ENCODE data around the gene KMT5B.

Gene KMT5B

DNA sequence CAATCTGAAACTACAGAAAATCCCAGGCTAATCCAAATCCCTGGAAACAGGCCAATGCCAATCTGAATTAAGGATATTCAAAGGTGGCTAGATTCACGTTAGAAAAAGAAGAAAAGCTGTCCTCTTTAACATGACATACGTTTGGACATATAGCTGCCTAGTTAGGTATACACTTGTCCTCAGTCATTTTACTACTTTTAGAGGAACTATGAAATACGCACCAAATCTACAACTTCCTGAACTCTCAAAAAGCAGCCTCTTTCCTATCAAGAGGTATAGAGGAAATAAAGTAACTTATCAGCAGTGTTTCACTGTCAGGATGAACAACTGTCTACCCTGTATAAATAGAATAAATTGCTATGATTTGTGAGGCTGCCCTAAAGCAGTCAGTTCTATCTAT lies 24.0 kb downstream of the KMT5B start:
- CTCF ChIA-PET: interaction anchor here (0.6 kb wide), 1 partner anchor 9 kb away, joined by 3 read pairs; no protein-coding TSS in a partner anchor
- H3K36me3 ChIP-seq (ENCODE audit: control insufficient read depth in 2 of 2, insufficient read depth in 1 of 2, low read length in 2 of 2): peaks cover 4 to 28% of the 10 kb centered on the region in 2 experiments; a peak in 2 of 3 replicates
- POLR2A ChIA-PET: no interaction called here
- H3K9me3 ChIP-seq (ENCODE audit: control insufficient read depth, insufficient read depth, low read depth, low read length): no peaks in the 10 kb centered on the region
- H3K4me1 ChIP-seq (ENCODE audit: control insufficient read depth, insufficient read depth, low read length): no peaks in the 10 kb centered on the region
- no peak overlapping the region for H3K4me3 ChIP-seq (ENCODE audit: low read depth, low read length)
- H3K27ac ChIP-seq (ENCODE audit: extremely low read depth, low read depth, low read length): no peak overlapping the region
- TF ChIP-seq ZNF626 (tag by site-specific recombination; IDR thresholded peaks at IDR 0.05) (no peak), SP2 (tag by site-specific recombination; IDR thresholded peaks at IDR 0.05) (no peak), PRDM1 (tag by site-specific recombination; IDR thresholded peaks at IDR 0.05) (no peak), MEIS1 (CRISPR knock-in tag; IDR thresholded peaks at IDR 0.05; ENCODE audit: borderline replicate concordance) (no peak), ZNF362 (tag by site-specific recombination; IDR thresholded peaks at IDR 0.05) (no peak), ZNF10 (tag by site-specific recombination; IDR thresholded peaks at IDR 0.05) (no peak), ZNF677 (tag by site-specific recombination; IDR thresholded peaks at IDR 0.05) (no peak), CTCF (tag by site-specific recombination; IDR thresholded peaks at IDR 0.05) (no peak), ZNF510 (tag by site-specific recombination; IDR thresholded peaks at IDR 0.05; ENCODE audit: insufficient replicate concordance) (no peak), ZNF37A (tag by site-specific recombination; IDR thresholded peaks at IDR 0.05) (no peak), ZNF146 (tag by site-specific recombination; IDR thresholded peaks at IDR 0.05) (no peak)

DNA sequence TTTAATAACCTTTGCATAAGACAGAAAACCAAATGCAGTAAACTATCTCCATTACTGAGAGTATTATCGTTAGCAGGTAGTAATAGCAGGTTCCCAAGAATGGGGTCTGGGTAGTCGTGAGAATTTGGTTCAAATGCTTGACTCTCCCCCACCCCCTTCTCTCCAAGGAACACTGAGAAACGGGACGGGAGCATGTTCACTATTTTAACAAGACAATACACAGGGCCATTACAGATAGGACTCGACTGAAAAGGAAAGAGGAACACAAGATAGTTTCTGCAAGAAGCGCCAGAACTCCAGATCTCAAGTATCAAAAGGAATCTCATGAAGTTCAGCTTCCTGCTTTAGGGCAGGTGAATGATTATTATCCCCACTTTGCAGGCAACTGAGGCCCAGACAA lies 27.0 kb downstream of the KMT5B start:
- peaks cover 4 to 43% of the 10 kb centered on the region in 2 experiments; a peak in 2 of 3 replicates for H3K36me3 ChIP-seq (ENCODE audit: control insufficient read depth in 2 of 2, insufficient read depth in 1 of 2, low read length in 2 of 2)
- H3K4me1 ChIP-seq (ENCODE audit: control insufficient read depth, insufficient read depth, low read length): no peaks in the 10 kb centered on the region
- no peak overlapping the region for H3K4me3 ChIP-seq (ENCODE audit: low read depth, low read length)
- POLR2A ChIA-PET: no interaction called here
- no peaks in the 10 kb centered on the region for H3K9me3 ChIP-seq (ENCODE audit: control insufficient read depth, insufficient read depth, low read depth, low read length)
- H3K27ac ChIP-seq (ENCODE audit: extremely low read depth, low read depth, low read length): no peak overlapping the region
- TF ChIP-seq ZNF221 (tag by site-specific recombination; IDR thresholded peaks at IDR 0.05; ENCODE audit: borderline replicate concordance) (no peak), YY1 (tag by site-specific recombination; IDR thresholded peaks at IDR 0.05) (no peak), ZNF23 (tag by site-specific recombination; IDR thresholded peaks at IDR 0.05; ENCODE audit: borderline replicate concordance) (no peak), ZNF514 (tag by site-specific recombination; IDR thresholded peaks at IDR 0.05) (no peak), ZNF610 (tag by site-specific recombination; IDR thresholded peaks at IDR 0.05; ENCODE audit: borderline replicate concordance) (no peak)
- CTCF ChIA-PET: no interaction called here

- POLR2A ChIA-PET: no interaction called here
- H3K36me3 ChIP-seq (ENCODE audit: control insufficient read depth in 2 of 2, insufficient read depth in 1 of 2, low read length in 2 of 2): peaks cover 7 to 62% of the 10 kb centered on the region in 2 experiments
- no peaks in the 10 kb centered on the region for H3K9me3 ChIP-seq (ENCODE audit: control insufficient read depth, insufficient read depth, low read depth, low read length)
- no peak overlapping the region for H3K4me3 ChIP-seq (ENCODE audit: low read depth, low read length)
- H3K4me1 ChIP-seq (ENCODE audit: control insufficient read depth, insufficient read depth, low read length): no peaks in the 10 kb centered on the region
- H3K27ac ChIP-seq (ENCODE audit: extremely low read depth, low read depth, low read length): no peak overlapping the region
- CTCF ChIA-PET: interaction anchor here (0.9 to 1.6 kb wide), 3 partner anchors 25 to 29 kb away, joined by 3 to 6 read pairs (median 4); no protein-coding TSS in a partner anchor
- TF ChIP-seq, protein P1, sequence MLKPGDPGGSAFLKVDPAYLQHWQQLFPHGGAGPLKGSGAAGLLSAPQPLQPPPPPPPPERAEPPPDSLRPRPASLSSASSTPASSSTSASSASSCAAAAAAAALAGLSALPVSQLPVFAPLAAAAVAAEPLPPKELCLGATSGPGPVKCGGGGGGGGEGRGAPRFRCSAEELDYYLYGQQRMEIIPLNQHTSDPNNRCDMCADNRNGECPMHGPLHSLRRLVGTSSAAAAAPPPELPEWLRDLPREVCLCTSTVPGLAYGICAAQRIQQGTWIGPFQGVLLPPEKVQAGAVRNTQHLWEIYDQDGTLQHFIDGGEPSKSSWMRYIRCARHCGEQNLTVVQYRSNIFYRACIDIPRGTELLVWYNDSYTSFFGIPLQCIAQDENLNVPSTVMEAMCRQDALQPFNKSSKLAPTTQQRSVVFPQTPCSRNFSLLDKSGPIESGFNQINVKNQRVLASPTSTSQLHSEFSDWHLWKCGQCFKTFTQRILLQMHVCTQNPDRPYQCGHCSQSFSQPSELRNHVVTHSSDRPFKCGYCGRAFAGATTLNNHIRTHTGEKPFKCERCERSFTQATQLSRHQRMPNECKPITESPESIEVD (tag by site-specific recombination; IDR thresholded peaks at IDR 0.05): peak; percentile 40; the same call in 1 of the 2 replicates
- TF ChIP-seq ZNF26 (tag by site-specific recombination; IDR thresholded peaks at IDR 0.05): no peak
- TF ChIP-seq ZNF473 (tag by site-specific recombination; IDR thresholded peaks at IDR 0.05): no peak
- TF ChIP-seq KLF10 (tag by site-specific recombination; IDR thresholded peaks at IDR 0.05): no peak
- no peak for TF ChIP-seq ZNF830 (tag by site-specific recombination; IDR thresholded peaks at IDR 0.05; ENCODE audit: low read depth)
- TF ChIP-seq SP7 (tag by site-specific recombination; IDR thresholded peaks at IDR 0.05): peak; percentile 65
- TF ChIP-seq, protein P2, sequence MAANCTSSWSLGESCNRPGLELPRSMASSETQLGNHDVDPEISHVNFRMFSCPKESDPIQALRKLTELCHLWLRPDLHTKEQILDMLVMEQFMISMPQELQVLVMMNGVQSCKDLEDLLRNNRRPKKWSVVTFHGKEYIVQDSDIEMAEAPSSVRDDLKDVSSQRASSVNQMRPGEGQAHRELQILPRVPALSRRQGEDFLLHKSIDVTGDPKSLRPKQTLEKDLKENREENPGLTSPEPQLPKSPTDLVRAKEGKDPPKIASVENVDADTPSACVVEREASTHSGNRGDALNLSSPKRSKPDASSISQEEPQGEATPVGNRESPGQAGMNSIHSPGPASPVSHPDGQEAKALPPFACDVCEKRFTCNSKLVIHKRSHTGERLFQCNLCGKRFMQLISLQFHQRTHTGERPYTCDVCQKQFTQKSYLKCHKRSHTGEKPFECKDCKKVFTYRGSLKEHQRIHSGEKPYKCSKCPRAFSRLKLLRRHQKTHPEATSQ (tag by site-specific recombination; IDR thresholded peaks at IDR 0.05): no peak
These were observed 31.2 kb downstream of the KMT5B start for GRCh38 chr11:68181719-68182451.

All from HEK293 (cell line).